ENCODE data around the gene ZNF710. TPM values are rescaled to one million over a fixed set of nuclear protein-coding genes. Genes with fewer than 3 reads are reported as not detected.

ZNF710 gene
- total RNA-seq, 2 experiments from 2014 or later: 13.8 to 19.0 TPM

- peaks cover 5% of the 10 kb centered on the region; the same call in 1 of the 2 replicates for H3K79me2 ChIP-seq (ENCODE audit: insufficient read depth, low read depth, low read length)
- ChIA-PET CTCF (ENCODE audit: unreplicated experiment) (interaction anchor here (0.6 to 0.9 kb wide), 3 partner anchors 37 to 68 kb away, joined by 3 to 7 read pairs (median 5); no protein-coding TSS in a partner anchor), POLR2A (interaction anchor here (0.6 to 1.3 kb wide), 6 partner anchors 14 to 62 kb away, joined by 3 to 4 read pairs (median 4); no protein-coding TSS in a partner anchor)
- peak overlapping the region; percentile 76 for H3K4me2 ChIP-seq (ENCODE audit: low read length)
- H3K4me1 ChIP-seq (ENCODE audit: insufficient read depth, low read length, poor library complexity, severe bottlenecking): peaks cover 66% of the 10 kb centered on the region
- no peaks in the 10 kb centered on the region for H3K9me2 ChIP-seq (ENCODE audit: insufficient read depth, low read length)
- no TSS peak for BruUV-seq (replicated peaks)
- peak overlapping the region; percentile 44 for H3K4me3 ChIP-seq (ENCODE audit: low read depth, low read length, poor library complexity, severe bottlenecking)
- H2AFZ ChIP-seq (ENCODE audit: low read length): peak overlapping the region; percentile 37; the same call in 1 of the 2 replicates
- no peak for TF ChIP-seq CTCF (conservative IDR thresholded peaks at IDR 0.05; ENCODE audit: low read length)
- no peak for TF ChIP-seq EZH2phosphoT487 (IDR thresholded peaks at IDR 0.05; ENCODE audit: borderline replicate concordance, low read depth, low read length)
- peak; percentile 81 for DNase-seq (ENCODE audit: low spot score)
- 0 out of 2 replicates have a peak, but pooled peaks cover 4% of the 10 kb centered on the region for H3K36me3 ChIP-seq (ENCODE audit: insufficient read depth, low read length)
- H3K9me3 ChIP-seq (ENCODE audit: low read length): no peaks in the 10 kb centered on the region
- H4K20me1 ChIP-seq (ENCODE audit: insufficient read depth, low read length): no peaks in the 10 kb centered on the region
- intact Hi-C loops (cut with micrococcal nuclease; ENCODE audit: unreplicated experiment): loop anchor here (1.0 kb wide), 1 partner anchor 61 kb away; the partner anchor contains the start of gene ZNF710
- H3K27ac ChIP-seq (ENCODE audit: low read depth, low read length, poor library complexity, severe bottlenecking): peak overlapping the region; percentile 83
Observed at GRCh38 chr15:90062023-90062442, 60.9 kb downstream of the ZNF710 start.

GRCh38 chr15:90062462-90062932 is 61.4 kb downstream of the ZNF710 start:
- 0 out of 2 replicates have a peak, but pooled peaks cover 4% of the 10 kb centered on the region for H3K36me3 ChIP-seq (ENCODE audit: insufficient read depth, low read length)
- no peaks in the 10 kb centered on the region for H4K20me1 ChIP-seq (ENCODE audit: insufficient read depth, low read length)
- CTCF ChIA-PET (ENCODE audit: unreplicated experiment): interaction anchor here (0.9 kb wide), 2 partner anchors 37 to 65 kb away, joined by 3 to 5 read pairs; no protein-coding TSS in a partner anchor
- peak overlapping the region; percentile 44 for H3K4me3 ChIP-seq (ENCODE audit: low read depth, low read length, poor library complexity, severe bottlenecking)
- no TSS peak for BruUV-seq (replicated peaks)
- TF ChIP-seq EZH2phosphoT487 (IDR thresholded peaks at IDR 0.05; ENCODE audit: borderline replicate concordance, low read depth, low read length) (no peak), CTCF (conservative IDR thresholded peaks at IDR 0.05; ENCODE audit: low read length) (no peak)
- peak overlapping the region; percentile 37; the same call in 1 of the 2 replicates for H2AFZ ChIP-seq (ENCODE audit: low read length)
- POLR2A ChIA-PET: interaction anchor here (0.6 to 1.3 kb wide), 7 partner anchors 14 to 62 kb away, joined by 3 to 4 read pairs (median 4); no protein-coding TSS in a partner anchor
- H3K4me1 ChIP-seq (ENCODE audit: insufficient read depth, low read length, poor library complexity, severe bottlenecking): peaks cover 66% of the 10 kb centered on the region
- intact Hi-C loops (cut with micrococcal nuclease; ENCODE audit: unreplicated experiment): loop anchor here (1.0 kb wide), 1 partner anchor 61 kb away; the partner anchor contains the start of gene ZNF710
- H3K79me2 ChIP-seq (ENCODE audit: insufficient read depth, low read depth, low read length): peaks cover 5% of the 10 kb centered on the region; the same call in 1 of the 2 replicates
- H3K9me3 ChIP-seq (ENCODE audit: low read length): no peaks in the 10 kb centered on the region
- H3K27ac ChIP-seq (ENCODE audit: low read depth, low read length, poor library complexity, severe bottlenecking): peak overlapping the region; percentile 83
- H3K9me2 ChIP-seq (ENCODE audit: insufficient read depth, low read length): no peaks in the 10 kb centered on the region
- DNase-seq (ENCODE audit: low spot score): peak; percentile 62
- peak overlapping the region; percentile 76 for H3K4me2 ChIP-seq (ENCODE audit: low read length)

All from OCI-LY7 (cell line).